HG02798 (cell line): ENCODE results near the gene EML3.
"Not testable (repeated sequence)": the region's sequence is repeated elsewhere in the genome, so short reads cannot be mapped to it uniquely, and the experiment has no call there.

Source experiments
- ATAC-seq: cut with Tn5 transposase; IDR thresholded peaks from one replicate; pipeline ENCODE4 v1.9.1; 2021; ENCODE audit warnings: mild to moderate bottlenecking; ENCODE audit not compliant: unreplicated experiment, poor library complexity

The EML3 gene

GRCh38 chr11:62600367-62601121 is 12.0 kb downstream of the EML3 start:
- no peak for ATAC-seq

- no peak for ATAC-seq
Measured at GRCh38 chr11:62599901-62600300, 12.7 kb downstream of the EML3 start.

GRCh38 chr11:62599069-62599696 is 13.4 kb downstream of the EML3 start:
- peak; percentile 61 for ATAC-seq

- no peak for ATAC-seq
Measured at GRCh38 chr11:62595124-62595523, 17.5 kb downstream of the EML3 start.

- ATAC-seq = no peak
Measured at GRCh38 chr11:62593434-62594044, 19.0 kb downstream of the EML3 start.

- no peak for ATAC-seq
Measured at GRCh38 chr11:62592989-62593421, 19.6 kb downstream of the EML3 start.

- ATAC-seq = no peak
Measured at GRCh38 chr11:62592146-62592815, 20.3 kb downstream of the EML3 start.

- ATAC-seq = peak; percentile 92
Measured at GRCh38 chr11:62591448-62592145, 21.0 kb downstream of the EML3 start, which contains the start of gene TUT1. Gene TUT1, minus strand, starts transcription at chr11:62591523. Its CDS starts 38 bp downstream, at chr11:62591485.

- ATAC-seq = no peak
Measured at GRCh38 chr11:62588966-62589637, 23.5 kb downstream of the EML3 start.

GRCh38 chr11:62585356-62585755 is 27.2 kb downstream of the EML3 start:
- ATAC-seq = not testable (repeated sequence)

- ATAC-seq = not testable (repeated sequence)
Measured at GRCh38 chr11:62581735-62582134, 30.8 kb downstream of the EML3 start.

- no peak for ATAC-seq
Measured at GRCh38 chr11:62580959-62581715, 31.4 kb downstream of the EML3 start.

GRCh38 chr11:62579252-62579651 is 33.3 kb downstream of the EML3 start:
- ATAC-seq = no peak

- ATAC-seq = no peak
Measured at GRCh38 chr11:62578541-62578940, 34.0 kb downstream of the EML3 start.

- no peak for ATAC-seq
Measured at GRCh38 chr11:62577046-62577714, 35.4 kb downstream of the EML3 start.

- no peak for ATAC-seq
Measured at GRCh38 chr11:62575837-62576236, 36.7 kb downstream of the EML3 start.

- no peak for ATAC-seq
Measured at GRCh38 chr11:62575156-62575555, 37.4 kb downstream of the EML3 start.

- ATAC-seq = peak; percentile 5
Measured at GRCh38 chr11:62574363-62575071, 38.1 kb downstream of the EML3 start.
